Common myeloid progenitor, CD34-positive (primary cell): Measurements from ENCODE around the gene WWP2.
"Not testable (repeated sequence)": the region's sequence is repeated elsewhere in the genome, so short reads cannot be mapped to it uniquely, and the experiment has no call there.

ENCODE experiments used
- CTCF ChIA-PET: fragments of 350-600 bp; sonication (Branson Sonifier 250); formaldehyde crosslinking; loops from one replicate; lab custom pipeline; 2021; ENCODE audit warnings: antibody characterized with exemption; lab: Charles Lee
- POLR2A ChIA-PET: fragments of 350-600 bp; sonication (Branson Sonifier 250); formaldehyde crosslinking; loops from one replicate; lab custom pipeline; 2021; ENCODE audit warnings: antibody characterized with exemption; lab: Charles Lee
- DNase-seq, 3 donors: peaks; one replicate each; pipeline versions ENCODE4 v3.0.0 to v3.0.0-alpha.2; 2013
- H3K27ac ChIP-seq, 2 experiments: 1 replicate in 1 of 2; 2 replicates in 1 of 2; pipeline ENCODE4 v1.7.0; 2013; ENCODE audit warnings: inconsistent platforms in 2 of 2, low read length in 2 of 2, mild to moderate bottlenecking in 2 of 2, low read depth in 1 of 2, moderate library complexity in 1 of 2; ENCODE audit not compliant: severe bottlenecking in 2 of 2, insufficient read depth in 1 of 2, poor library complexity in 1 of 2
- H3K27me3 ChIP-seq, 5 experiments: replicated peaks in 2 of 5; 1 replicate in 3 of 5; 2 replicates in 2 of 5; pipeline versions ENCODE4 v1.6.1 to v1.7.0; 2013; ENCODE audit warnings: low read length in 4 of 5, mild to moderate bottlenecking in 2 of 5, moderate library complexity in 2 of 5, inconsistent platforms in 1 of 5; ENCODE audit not compliant: insufficient read depth in 5 of 5, control insufficient read depth in 4 of 5
- H3K36me3 ChIP-seq, 4 experiments: 1 replicate in 2 of 4; 2 replicates in 2 of 4; pipeline versions ENCODE4 v1.6.1 to v1.7.0; 2013; ENCODE audit warnings: low read length in 3 of 4, control low read depth in 1 of 4, mild to moderate bottlenecking in 1 of 4; ENCODE audit not compliant: control insufficient read depth in 4 of 4, insufficient read depth in 4 of 4
- H3K4me1 ChIP-seq, 4 experiments: 1 replicate in 3 of 4; 2 replicates in 1 of 4; pipeline versions ENCODE4 v1.6.1 to v1.7.1; 2013; ENCODE audit warnings: low read length in 3 of 4, mild to moderate bottlenecking in 3 of 4, control low read depth in 1 of 4, inconsistent platforms in 1 of 4, moderate library complexity in 1 of 4; ENCODE audit not compliant: control insufficient read depth in 4 of 4, insufficient read depth in 4 of 4; ENCODE audit errors: control extremely low read depth in 1 of 4
- H3K4me3 ChIP-seq, 7 experiments: 1 replicate in 4 of 7; 2 replicates in 3 of 7; pipeline versions ENCODE4 v1.5.1 to v1.7.0; 2013; ENCODE audit warnings: mild to moderate bottlenecking in 7 of 7, low read length in 6 of 7, moderate library complexity in 6 of 7, inconsistent platforms in 2 of 7, low read depth in 2 of 7, control low read depth in 1 of 7; ENCODE audit not compliant: insufficient read depth in 4 of 7, control insufficient read depth in 1 of 7; ENCODE audit errors: extremely low read depth in 1 of 7
- H3K9me3 ChIP-seq, 5 experiments: 1 replicate in 4 of 5; 2 replicates in 1 of 5; pipeline versions ENCODE4 v1.6.1 to v1.7.1; 2013; ENCODE audit warnings: low read length in 4 of 5, mild to moderate bottlenecking in 2 of 5, inconsistent platforms in 1 of 5, low read depth in 1 of 5, moderate library complexity in 1 of 5; ENCODE audit not compliant: control insufficient read depth in 4 of 5, insufficient read depth in 2 of 5; ENCODE audit errors: control extremely low read depth in 1 of 5
- WGBS: methylation state at CpG from one replicate; pipeline ENCODE4 v1.1.5; 2013; ENCODE audit not compliant: insufficient coverage; 5-methylcytosine and 5-hydroxymethylcytosine counted together

WWP2 gene

GRCh38 chr16:69943241-69944036 is 181.3 kb downstream of the WWP2 start:
- WGBS = 100% methylated on average over 3 of the region's 21 CpGs
- POLR2A ChIA-PET, H3K27me3 ChIP-seq, H3K27ac ChIP-seq, H3K4me3 ChIP-seq, DNase-seq, H3K4me1 ChIP-seq, H3K9me3 ChIP-seq, CTCF ChIA-PET: not testable (repeated sequence)
- peaks cover 2 to 30% (median 18%) of the 10 kb centered on the region in 4 experiments for H3K36me3 ChIP-seq

GRCh38 chr16:69950411-69950810 is 188.3 kb downstream of the WWP2 start:
- DNase-seq, POLR2A ChIA-PET: not testable (repeated sequence)

GRCh38 chr16:69951017-69951671 is 189.0 kb downstream of the WWP2 start, which contains the start of gene CLEC18A:
Gene CLEC18A (plus strand): TSS chr16:69951334. CDS start chr16:69951367, 33 bp downstream.
- POLR2A ChIA-PET, H3K27me3 ChIP-seq, DNase-seq, H3K9me3 ChIP-seq, H3K4me1 ChIP-seq, H3K27ac ChIP-seq, H3K4me3 ChIP-seq, CTCF ChIA-PET, H3K36me3 ChIP-seq: not testable (repeated sequence)
- no CpG with 5 or more reads among the region's 26 CpGs for WGBS

More at GRCh38 chr16:69950411-69950810, 188.3 kb downstream of the WWP2 start:
- H3K27ac ChIP-seq, H3K27me3 ChIP-seq, H3K4me3 ChIP-seq, CTCF ChIA-PET, H3K4me1 ChIP-seq, H3K36me3 ChIP-seq, H3K9me3 ChIP-seq: not testable (repeated sequence)
- no CpG with 5 or more reads among the region's 17 CpGs for WGBS

DNA sequence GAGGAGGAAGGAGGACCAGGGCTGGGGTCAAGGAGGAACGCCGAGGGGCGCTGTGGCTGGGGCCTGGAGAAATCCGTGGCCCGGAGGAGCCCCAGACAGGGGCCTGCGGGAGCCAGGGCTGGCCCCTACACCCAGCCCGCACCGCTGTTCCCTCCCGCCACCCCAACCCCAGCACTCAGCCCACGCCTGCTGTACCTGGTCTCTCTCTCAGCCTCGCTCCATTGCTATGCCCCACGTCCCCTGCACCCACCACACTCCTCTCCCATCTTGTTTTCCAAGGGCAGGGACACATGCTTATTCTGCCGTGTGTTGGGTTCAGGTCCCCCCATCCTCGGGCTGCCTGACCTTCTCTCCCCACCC is 189.5 kb downstream of the WWP2 start:
- H3K27ac ChIP-seq, POLR2A ChIA-PET, H3K9me3 ChIP-seq, H3K36me3 ChIP-seq, H3K4me1 ChIP-seq, DNase-seq, CTCF ChIA-PET, H3K27me3 ChIP-seq, H3K4me3 ChIP-seq: not testable (repeated sequence)
- WGBS = no CpG with 5 or more reads among the region's 14 CpGs

DNA sequence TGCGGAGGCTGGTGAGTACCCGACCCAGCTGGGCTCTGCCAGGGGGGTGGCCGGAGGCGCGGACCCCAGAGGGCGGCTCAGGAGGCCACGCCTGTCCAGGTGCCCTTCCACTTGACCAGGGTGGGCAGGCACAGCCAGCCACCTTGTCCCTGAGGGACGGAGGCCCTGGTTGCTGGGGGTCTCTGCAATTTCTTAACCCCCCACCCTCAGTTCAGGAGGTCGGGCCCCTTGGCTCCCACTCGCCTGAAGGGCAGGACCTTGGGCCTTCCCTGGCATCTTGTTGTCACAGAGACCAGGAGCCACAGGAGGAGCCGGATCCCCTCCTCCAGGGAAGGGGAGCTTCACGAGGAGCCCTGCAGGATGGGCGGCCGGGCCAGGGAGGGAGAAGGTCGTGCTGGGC is 190.0 kb downstream of the WWP2 start:
- DNase-seq, CTCF ChIA-PET, POLR2A ChIA-PET, H3K4me1 ChIP-seq, H3K9me3 ChIP-seq, H3K27me3 ChIP-seq, H3K27ac ChIP-seq, H3K4me3 ChIP-seq, H3K36me3 ChIP-seq: not testable (repeated sequence)
- no CpG with 5 or more reads among the region's 15 CpGs for WGBS

- H3K4me3 ChIP-seq, H3K27ac ChIP-seq, H3K36me3 ChIP-seq, H3K27me3 ChIP-seq, POLR2A ChIA-PET, DNase-seq, CTCF ChIA-PET, H3K9me3 ChIP-seq, H3K4me1 ChIP-seq: not testable (repeated sequence)
- no CpG with 5 or more reads among the region's 24 CpGs for WGBS
Measured at GRCh38 chr16:69952572-69953355, 190.6 kb downstream of the WWP2 start.

- H3K4me1 ChIP-seq, H3K36me3 ChIP-seq, H3K27me3 ChIP-seq, DNase-seq, H3K27ac ChIP-seq, POLR2A ChIA-PET, H3K9me3 ChIP-seq, CTCF ChIA-PET, H3K4me3 ChIP-seq: not testable (repeated sequence)
- no CpG with 5 or more reads among the region's 13 CpGs for WGBS
Measured at GRCh38 chr16:69954241-69954640, 192.1 kb downstream of the WWP2 start.
